Activated CD8-positive, alpha-beta T cell treated with anti-CD3 and anti-CD28 coated beads for 36 hours (primary cell): Measurements from ENCODE around the gene WDR88. TPM values are rescaled to one million over a fixed set of nuclear protein-coding genes. Genes with fewer than 3 reads are reported as not detected.

Source experiments
- ATAC-seq: fragments of 200-7000 bp; cut with Tn5 transposase; one replicate; pipeline ENCODE4 v1.10.0; 2021; ENCODE audit warnings: mild to moderate bottlenecking, moderate library complexity
- CTCF ChIA-PET: fragments of 350-600 bp; sonication (Branson Sonifier 250); formaldehyde crosslinking; loops from one replicate; lab custom pipeline; 2021; ENCODE audit warnings: antibody characterized with exemption; lab: Charles Lee
- POLR2A ChIA-PET: fragments of 350-600 bp; sonication (Branson Sonifier 250); formaldehyde crosslinking; loops from one replicate; lab custom pipeline; 2021; ENCODE audit warnings: antibody characterized with exemption; lab: Charles Lee
- DNase-seq: peaks from one replicate; pipeline ENCODE4 v3.0.0-alpha.2; 2020
- H3K27ac Mint-ChIP-seq: one replicate; pipeline ENCODE4 v1.8.0; 2021; ENCODE audit warnings: mild to moderate bottlenecking, mixed read lengths
- H3K27me3 Mint-ChIP-seq: one replicate; pipeline ENCODE4 v1.8.0; 2021; ENCODE audit warnings: mixed read lengths
- H3K36me3 Mint-ChIP-seq: one replicate; pipeline ENCODE4 v1.8.0; 2021; ENCODE audit warnings: low read depth, mixed read lengths
- H3K4me1 Mint-ChIP-seq: one replicate; pipeline ENCODE4 v1.8.0; 2021; ENCODE audit warnings: low read depth, mixed read lengths
- H3K4me3 Mint-ChIP-seq: one replicate; pipeline ENCODE4 v1.8.0; 2021; ENCODE audit warnings: mild to moderate bottlenecking, moderate library complexity, mixed read lengths
- H3K9me3 Mint-ChIP-seq: one replicate; pipeline ENCODE4 v1.8.0; 2021; ENCODE audit warnings: mixed read lengths
- CTCF ChIP-seq: fragments of 200-600 bp; IDR thresholded peaks from one replicate; pipeline ENCODE4 v1.8.0; 2022; ENCODE audit warnings: antibody characterized with exemption, mild to moderate bottlenecking
- intact Hi-C: fragments of 100-400 bp; cut with micrococcal nuclease; formaldehyde crosslinking; loops from one replicate; pipeline ENCODE4 v1.10.0; 2022
- total RNA-seq, 2 experiments: library from RNA; stranded (reverse); gene quantifications; one replicate each; pipeline ENCODE4 v1.2.3, GENCODE V29; 2021

WDR88 gene
- total RNA-seq, 2 experiments from 2014 or later = not detected

- Mint-ChIP-seq H3K9me3 (no peaks in the 10 kb centered on the region), H3K27me3 (no peaks in the 10 kb centered on the region), H3K36me3 (peaks cover 32% of the 10 kb centered on the region), H3K4me3 (no peak overlapping the region), H3K4me1 (no peaks in the 10 kb centered on the region), H3K27ac (no peak overlapping the region)
- intact Hi-C loops = no loop called here
- POLR2A ChIA-PET = no interaction called here
- DNase-seq = no peak
- ATAC-seq = no peak
- CTCF ChIA-PET = interaction anchor here (1.3 to 1.4 kb wide), 2 partner anchors 13 to 32 kb away, joined by 3 to 4 read pairs; no protein-coding TSS in a partner anchor
- TF ChIP-seq CTCF = no peak
Measured at GRCh38 chr19:33111587-33111986, 20.3 kb upstream of the WDR88 start.

- H3K27ac Mint-ChIP-seq = no peak overlapping the region
- DNase-seq (no peak), ATAC-seq (no peak)
- ChIA-PET POLR2A (interaction anchor here (1.7 kb wide), 1 partner anchor 33 kb away, joined by 4 read pairs; the partner anchor contains the start of gene GPATCH1), CTCF (interaction anchor here (1.5 to 1.7 kb wide), 2 partner anchors 11 to 70 kb away, joined by 3 to 4 read pairs; no protein-coding TSS in a partner anchor)
- TF ChIP-seq CTCF = no peak
- H3K9me3 Mint-ChIP-seq = no peaks in the 10 kb centered on the region
- H3K27me3 Mint-ChIP-seq = no peaks in the 10 kb centered on the region
- H3K36me3 Mint-ChIP-seq = peaks cover 33% of the 10 kb centered on the region
- intact Hi-C loops = no loop called here
- no peak overlapping the region for H3K4me3 Mint-ChIP-seq
- H3K4me1 Mint-ChIP-seq = no peaks in the 10 kb centered on the region
Measured at GRCh38 chr19:33114312-33114711, 17.6 kb upstream of the WDR88 start.

DNA sequence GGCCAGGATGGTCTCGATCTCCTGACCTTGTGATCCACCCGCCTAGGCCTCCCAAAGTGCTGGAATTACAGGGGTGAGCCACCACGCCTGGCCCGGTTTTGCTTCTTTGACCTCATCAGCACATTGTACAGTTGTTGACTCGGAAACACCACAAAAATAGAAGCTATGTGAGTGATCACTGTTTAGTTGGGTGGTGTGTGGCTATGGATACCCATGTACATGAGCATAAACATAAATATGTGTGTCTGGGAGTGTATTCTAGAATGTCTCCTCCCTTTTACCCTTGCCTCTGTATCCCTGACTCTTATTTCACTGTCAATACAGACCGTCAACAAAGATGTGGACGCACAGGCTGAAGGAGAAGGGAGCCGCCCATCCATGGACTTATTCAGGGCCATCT, 14.4 kb upstream of the WDR88 start:
- intact Hi-C loops = loop anchor here (5.0 kb wide), 1 partner anchor 140 kb away; no protein-coding TSS in a partner anchor
- ChIA-PET POLR2A (interaction anchor here (0.6 kb wide), 1 partner anchor 531 kb away, joined by 3 read pairs; no protein-coding TSS in a partner anchor), CTCF (interaction anchor here (0.9 to 1.6 kb wide), 4 partner anchors 8 to 141 kb away, joined by 3 to 4 read pairs (median 3); no protein-coding TSS in a partner anchor)
- H3K4me3 Mint-ChIP-seq = no peak overlapping the region
- H3K4me1 Mint-ChIP-seq = no peaks in the 10 kb centered on the region
- ATAC-seq = no peak
- no peaks in the 10 kb centered on the region for H3K9me3 Mint-ChIP-seq
- H3K27me3 Mint-ChIP-seq = no peaks in the 10 kb centered on the region
- no peak for DNase-seq
- H3K27ac Mint-ChIP-seq = no peak overlapping the region
- TF ChIP-seq CTCF = no peak
- H3K36me3 Mint-ChIP-seq = peaks cover 23% of the 10 kb centered on the region

- no peak overlapping the region for H3K4me3 Mint-ChIP-seq
- DNase-seq = no peak
- no peaks in the 10 kb centered on the region for H3K9me3 Mint-ChIP-seq
- intact Hi-C loops = loop anchor here (5.0 kb wide), 1 partner anchor 141 kb away; no protein-coding TSS in a partner anchor
- ATAC-seq = no peak
- no peak overlapping the region for H3K27ac Mint-ChIP-seq
- no peaks in the 10 kb centered on the region for H3K27me3 Mint-ChIP-seq
- ChIA-PET POLR2A (no interaction called here), CTCF (interaction anchor here (1.2 to 1.4 kb wide), 2 partner anchors 9 to 142 kb away, joined by 4 to 9 read pairs; no protein-coding TSS in a partner anchor)
- H3K36me3 Mint-ChIP-seq = peaks cover 23% of the 10 kb centered on the region
- TF ChIP-seq CTCF = no peak
- H3K4me1 Mint-ChIP-seq = no peaks in the 10 kb centered on the region
Measured at GRCh38 chr19:33118643-33119042, 13.3 kb upstream of the WDR88 start.
